Measurements from ENCODE around the gene TRABD2A.
"Not testable (repeated sequence)": the region's sequence is repeated elsewhere in the genome, so short reads cannot be mapped to it uniquely, and the experiment has no call there.

Gene TRABD2A

GRCh38 chr2:84873350-84873749 lies 7.5 kb downstream of the TRABD2A start:
- Histone ChIP-seq H2AFZ (ENCODE audit: low read length) (no peak overlapping the region), H3K4me3 (ENCODE audit: low read length, poor library complexity, severe bottlenecking) (no peak overlapping the region), H3F3A (ENCODE audit: low read depth) (no peaks in the 10 kb centered on the region), H3K79me2 (ENCODE audit: insufficient read depth, low read length) (no peaks in the 10 kb centered on the region), H3K9me2 (replicated peaks; ENCODE audit: low read depth, low read length) (no peaks in the 10 kb centered on the region), H3K9me3 (ENCODE audit: insufficient read depth, low read depth, low read length) (no peaks in the 10 kb centered on the region), H4K20me1 (ENCODE audit: insufficient read depth, low read length, poor library complexity, severe bottlenecking) (no peaks in the 10 kb centered on the region), H3K9ac (ENCODE audit: low read depth, low read length, poor library complexity, severe bottlenecking) (no peak overlapping the region), H3K36me3 (ENCODE audit: insufficient read depth, low read length) (no peaks in the 10 kb centered on the region), H3K27me3 (ENCODE audit: insufficient read depth, low read length, poor library complexity, severe bottlenecking) (no peaks in the 10 kb centered on the region), H3K4me2 (ENCODE audit: low read depth, low read length, poor library complexity, severe bottlenecking) (no peak overlapping the region), H3K4me1 (ENCODE audit: insufficient read depth, low read length, poor library complexity, severe bottlenecking) (no peaks in the 10 kb centered on the region)
- no peak for TF ChIP-seq CTCF (conservative IDR thresholded peaks at IDR 0.05; ENCODE audit: low read length)
- TF ChIP-seq EZH2phosphoT487 (IDR thresholded peaks at IDR 0.05; ENCODE audit: borderline replicate concordance): no peak

GRCh38 chr2:84872691-84873090 lies 8.2 kb downstream of the TRABD2A start:
- not testable (repeated sequence) for H3K9me2 ChIP-seq (replicated peaks; ENCODE audit: low read depth, low read length); H3K4me1 ChIP-seq (ENCODE audit: insufficient read depth, low read length, poor library complexity, severe bottlenecking); H3K27me3 ChIP-seq (ENCODE audit: insufficient read depth, low read length, poor library complexity, severe bottlenecking); H3K79me2 ChIP-seq (ENCODE audit: insufficient read depth, low read length); H3F3A ChIP-seq (ENCODE audit: low read depth); H3K9me3 ChIP-seq (ENCODE audit: insufficient read depth, low read depth, low read length); H4K20me1 ChIP-seq (ENCODE audit: insufficient read depth, low read length, poor library complexity, severe bottlenecking); H3K36me3 ChIP-seq (ENCODE audit: insufficient read depth, low read length); H3K4me3 ChIP-seq (ENCODE audit: low read length, poor library complexity, severe bottlenecking); H3K9ac ChIP-seq (ENCODE audit: low read depth, low read length, poor library complexity, severe bottlenecking); H3K4me2 ChIP-seq (ENCODE audit: low read depth, low read length, poor library complexity, severe bottlenecking); H2AFZ ChIP-seq (ENCODE audit: low read length)

- Histone ChIP-seq H3F3A (ENCODE audit: low read depth) (no peaks in the 10 kb centered on the region), H3K9ac (ENCODE audit: low read depth, low read length, poor library complexity, severe bottlenecking) (no peak overlapping the region), H2AFZ (ENCODE audit: low read length) (no peak overlapping the region), H3K79me2 (ENCODE audit: insufficient read depth, low read length) (no peaks in the 10 kb centered on the region), H3K36me3 (ENCODE audit: insufficient read depth, low read length) (no peaks in the 10 kb centered on the region), H3K27me3 (ENCODE audit: insufficient read depth, low read length, poor library complexity, severe bottlenecking) (no peaks in the 10 kb centered on the region), H3K9me2 (replicated peaks; ENCODE audit: low read depth, low read length) (no peaks in the 10 kb centered on the region), H3K4me1 (ENCODE audit: insufficient read depth, low read length, poor library complexity, severe bottlenecking) (no peaks in the 10 kb centered on the region), H4K20me1 (ENCODE audit: insufficient read depth, low read length, poor library complexity, severe bottlenecking) (no peaks in the 10 kb centered on the region), H3K9me3 (ENCODE audit: insufficient read depth, low read depth, low read length) (no peaks in the 10 kb centered on the region), H3K4me3 (ENCODE audit: low read length, poor library complexity, severe bottlenecking) (no peak overlapping the region), H3K4me2 (ENCODE audit: low read depth, low read length, poor library complexity, severe bottlenecking) (no peak overlapping the region)
- TF ChIP-seq EZH2phosphoT487 (IDR thresholded peaks at IDR 0.05; ENCODE audit: borderline replicate concordance) (no peak), CTCF (conservative IDR thresholded peaks at IDR 0.05; ENCODE audit: low read length) (no peak; the same call in 1 of the 2 replicates)
These were observed 10.6 kb downstream of the TRABD2A start for GRCh38 chr2:84870306-84870705.

- not testable (repeated sequence) for H3K4me3 ChIP-seq (ENCODE audit: low read length, poor library complexity, severe bottlenecking); H3K4me2 ChIP-seq (ENCODE audit: low read depth, low read length, poor library complexity, severe bottlenecking); H3K79me2 ChIP-seq (ENCODE audit: insufficient read depth, low read length); H3F3A ChIP-seq (ENCODE audit: low read depth); H2AFZ ChIP-seq (ENCODE audit: low read length); H3K9me3 ChIP-seq (ENCODE audit: insufficient read depth, low read depth, low read length); H3K9me2 ChIP-seq (replicated peaks; ENCODE audit: low read depth, low read length); H3K9ac ChIP-seq (ENCODE audit: low read depth, low read length, poor library complexity, severe bottlenecking); H3K4me1 ChIP-seq (ENCODE audit: insufficient read depth, low read length, poor library complexity, severe bottlenecking); H4K20me1 ChIP-seq (ENCODE audit: insufficient read depth, low read length, poor library complexity, severe bottlenecking); H3K27me3 ChIP-seq (ENCODE audit: insufficient read depth, low read length, poor library complexity, severe bottlenecking); H3K36me3 ChIP-seq (ENCODE audit: insufficient read depth, low read length)
These were observed 12.6 kb downstream of the TRABD2A start for GRCh38 chr2:84868327-84868726.

Data from Loucy (cell line).